GM15510 (cell line): ENCODE data around the gene PRPS1L1.

Experiments
- POLR2A ChIP-seq: IDR thresholded peaks from 3 replicates; pipeline ENCODE4 v1.6.1; 2011; ENCODE audit warnings: borderline replicate concordance; ENCODE audit not compliant: insufficient read length; ENCODE audit errors: extremely low read depth

The PRPS1L1 gene

GRCh38 chr7:17989546-17989945 lies 38.1 kb downstream of the PRPS1L1 start:
- no peak for TF ChIP-seq POLR2A

- no peak for TF ChIP-seq POLR2A
Measured at GRCh38 chr7:17988858-17989257, 38.8 kb downstream of the PRPS1L1 start.

GRCh38 chr7:17988141-17988540 lies 39.5 kb downstream of the PRPS1L1 start:
- no peak for TF ChIP-seq POLR2A

- no peak for TF ChIP-seq POLR2A
Measured at GRCh38 chr7:17986851-17987250, 40.8 kb downstream of the PRPS1L1 start.

- TF ChIP-seq POLR2A = no peak
Measured at GRCh38 chr7:17985473-17986239, 42.0 kb downstream of the PRPS1L1 start.

- no peak for TF ChIP-seq POLR2A
Measured at GRCh38 chr7:17984288-17984687, 43.4 kb downstream of the PRPS1L1 start.

GRCh38 chr7:17983221-17984062 lies 44.2 kb downstream of the PRPS1L1 start:
- no peak for TF ChIP-seq POLR2A

- no peak for TF ChIP-seq POLR2A
Measured at GRCh38 chr7:17976952-17977351, 50.7 kb downstream of the PRPS1L1 start.
